IPS-15b (cell line): ENCODE results near the gene TDO2.
"Not testable (repeated sequence)": the region's sequence is repeated elsewhere in the genome, so short reads cannot be mapped to it uniquely, and the experiment has no call there.

Source experiments
- H3K27me3 ChIP-seq: one replicate; pipeline ENCODE4 v1.6.1; 2013; ENCODE audit warnings: low read length; ENCODE audit not compliant: control insufficient read depth, insufficient read depth
- H3K36me3 ChIP-seq: one replicate; pipeline ENCODE4 v1.6.1; 2013; ENCODE audit warnings: low read length; ENCODE audit not compliant: control insufficient read depth, insufficient read depth
- H3K4me1 ChIP-seq: one replicate; pipeline ENCODE4 v1.6.1; 2013; ENCODE audit warnings: mild to moderate bottlenecking, low read length; ENCODE audit not compliant: control insufficient read depth, insufficient read depth
- H3K4me3 ChIP-seq: one replicate; pipeline ENCODE4 v1.5.1; 2013; ENCODE audit warnings: low read depth, low read length
- H3K9ac ChIP-seq: one replicate; pipeline ENCODE4 v1.6.1; 2013; ENCODE audit warnings: low read depth, mild to moderate bottlenecking, low read length
- H3K9me3 ChIP-seq: one replicate; pipeline ENCODE4 v1.6.1; 2013; ENCODE audit warnings: mild to moderate bottlenecking, low read length; ENCODE audit not compliant: control insufficient read depth, insufficient read depth

TDO2 gene

DNA sequence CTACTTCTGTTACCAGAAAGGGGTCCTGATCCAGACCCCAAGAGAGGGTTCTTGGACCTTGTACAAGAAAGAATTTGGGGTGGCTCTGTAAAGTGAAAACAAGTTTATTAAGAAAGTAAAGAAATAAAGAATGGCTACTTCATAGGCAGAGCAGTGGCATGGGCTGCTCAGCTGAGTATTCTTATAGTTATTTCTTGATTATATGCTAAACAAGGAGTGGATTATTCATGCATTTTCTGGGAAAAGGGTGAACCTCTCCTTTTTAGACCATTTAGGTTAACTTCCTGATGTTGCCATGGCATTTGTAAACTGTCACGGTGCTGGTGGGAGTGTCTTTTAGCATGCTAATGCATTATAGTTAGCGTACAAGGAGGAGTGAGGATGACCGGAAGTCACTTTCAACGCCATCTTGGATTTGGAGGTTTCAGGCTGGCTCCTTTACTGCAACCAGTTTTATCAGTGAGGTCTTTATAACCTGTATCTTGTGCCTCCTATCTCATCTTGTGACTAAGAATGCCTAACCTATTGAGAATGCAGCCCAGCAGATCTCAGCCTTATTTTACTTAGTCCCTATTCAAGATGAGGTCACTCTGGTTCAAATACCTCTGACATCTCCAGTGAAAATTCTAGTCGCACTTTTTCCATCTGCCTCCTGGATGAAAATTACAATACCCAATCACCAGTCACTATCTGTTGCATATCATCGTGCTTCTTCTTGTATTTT, 15.5 kb upstream of the TDO2 start:
- H3K4me1 ChIP-seq, result no peaks in the 10 kb centered on the region
- no peak overlapping the region for H3K4me3 ChIP-seq
- H3K9ac ChIP-seq, result no peak overlapping the region
- H3K9me3 ChIP-seq, result no peaks in the 10 kb centered on the region
- no peaks in the 10 kb centered on the region for H3K36me3 ChIP-seq
- no peaks in the 10 kb centered on the region for H3K27me3 ChIP-seq

DNA sequence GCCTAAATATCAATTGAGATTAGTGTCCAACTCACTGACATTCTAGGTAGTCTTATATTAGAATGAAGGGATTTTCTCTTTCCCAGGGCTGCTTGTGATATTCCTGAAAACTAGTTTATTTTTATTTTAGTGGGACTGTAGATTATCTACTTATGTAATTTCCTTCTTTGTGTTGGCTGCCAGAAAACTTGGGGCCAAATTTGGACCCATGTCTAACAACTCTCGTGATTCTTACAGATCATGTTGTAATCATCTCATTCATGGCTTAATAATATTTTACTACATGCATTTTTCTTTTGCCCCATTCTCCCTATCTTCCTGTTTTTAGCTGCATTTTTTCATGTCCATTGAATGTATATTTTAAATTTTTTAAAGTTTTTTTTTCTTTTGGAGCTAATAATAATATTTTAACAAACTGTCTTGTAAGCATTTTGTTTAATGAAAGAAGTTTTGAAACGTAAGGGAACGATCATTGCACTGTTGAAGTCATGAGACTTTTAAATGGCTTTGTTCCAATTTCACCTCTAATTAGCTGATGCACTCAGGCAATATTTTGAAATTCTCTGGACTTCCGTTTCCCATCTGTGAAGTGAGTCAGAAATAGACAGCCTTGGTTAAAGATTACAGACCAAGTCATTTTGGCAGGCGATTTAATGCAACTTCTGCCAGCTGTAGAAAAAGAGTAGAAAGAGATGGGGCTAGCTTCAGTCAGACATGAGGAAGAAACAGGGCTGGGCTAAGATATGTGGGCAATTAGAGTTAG, 14.3 kb upstream of the TDO2 start:
- H3K4me1 ChIP-seq, result no peaks in the 10 kb centered on the region
- no peak overlapping the region for H3K4me3 ChIP-seq

DNA sequence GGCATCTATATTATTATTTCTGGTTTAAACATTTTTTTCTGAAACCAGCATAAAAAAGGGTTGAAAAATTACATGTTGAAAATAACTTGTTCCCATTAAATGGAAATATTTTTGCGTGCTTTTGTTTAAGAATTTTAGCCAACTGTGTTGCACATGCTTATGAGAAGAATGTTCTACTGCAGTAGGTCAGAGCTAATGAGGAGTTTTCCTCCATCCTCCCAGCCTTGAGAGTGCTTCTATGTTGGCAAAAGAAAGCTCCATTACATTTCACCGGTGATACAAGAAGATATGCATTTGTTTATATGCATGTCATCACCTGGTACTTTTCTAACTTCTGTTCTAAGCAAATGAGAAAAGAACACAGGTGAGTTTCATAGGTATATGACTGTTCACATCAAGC, 13.6 kb upstream of the TDO2 start:
- Histone ChIP-seq H3K9me3 (no peaks in the 10 kb centered on the region), H3K36me3 (no peaks in the 10 kb centered on the region), H3K4me1 (no peaks in the 10 kb centered on the region), H3K9ac (no peak overlapping the region), H3K4me3 (no peak overlapping the region), H3K27me3 (no peaks in the 10 kb centered on the region)

More for the DNA sequence above, 14.3 kb upstream of the TDO2 start:
- H3K36me3 ChIP-seq, result no peaks in the 10 kb centered on the region
- H3K9ac ChIP-seq, result no peak overlapping the region
- H3K9me3 ChIP-seq, result no peaks in the 10 kb centered on the region
- H3K27me3 ChIP-seq, result no peaks in the 10 kb centered on the region

DNA sequence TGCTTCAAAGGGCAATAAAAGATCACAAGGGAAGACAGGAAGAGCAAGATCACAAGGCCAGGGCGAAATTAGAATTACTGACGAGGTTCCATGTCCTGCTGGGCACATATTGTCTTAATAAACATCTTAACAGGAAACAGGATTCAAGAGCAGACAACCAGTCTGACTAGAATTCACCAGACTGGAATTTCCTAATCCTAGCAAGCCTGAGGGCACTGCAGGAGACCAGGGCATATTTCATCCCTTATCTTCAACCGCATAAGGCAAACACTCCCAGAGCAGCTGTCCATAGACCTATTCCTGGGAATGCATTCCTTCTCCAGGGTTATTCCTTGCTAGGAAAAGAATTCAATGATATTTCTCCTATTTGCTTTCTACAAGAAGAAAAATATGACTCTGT, 12.4 kb upstream of the TDO2 start:
- no peaks in the 10 kb centered on the region for H3K27me3 ChIP-seq
- no peaks in the 10 kb centered on the region for H3K36me3 ChIP-seq
- H3K9me3 ChIP-seq, result no peaks in the 10 kb centered on the region
- H3K4me3 ChIP-seq, result no peak overlapping the region
- no peak overlapping the region for H3K9ac ChIP-seq
- no peaks in the 10 kb centered on the region for H3K4me1 ChIP-seq

GRCh38 chr4:155898371-155898770, 5.1 kb upstream of the TDO2 start:
- H3K9ac ChIP-seq, H3K36me3 ChIP-seq, H3K4me3 ChIP-seq, H3K27me3 ChIP-seq, H3K4me1 ChIP-seq, H3K9me3 ChIP-seq: not testable (repeated sequence)

- Histone ChIP-seq H3K4me1 (peaks cover 4% of the 10 kb centered on the region), H3K9me3 (no peaks in the 10 kb centered on the region), H3K27me3 (no peaks in the 10 kb centered on the region), H3K36me3 (no peaks in the 10 kb centered on the region), H3K9ac (no peak overlapping the region), H3K4me3 (no peak overlapping the region)
These were observed 3.6 kb upstream of the TDO2 start for GRCh38 chr4:155899891-155900290.

DNA sequence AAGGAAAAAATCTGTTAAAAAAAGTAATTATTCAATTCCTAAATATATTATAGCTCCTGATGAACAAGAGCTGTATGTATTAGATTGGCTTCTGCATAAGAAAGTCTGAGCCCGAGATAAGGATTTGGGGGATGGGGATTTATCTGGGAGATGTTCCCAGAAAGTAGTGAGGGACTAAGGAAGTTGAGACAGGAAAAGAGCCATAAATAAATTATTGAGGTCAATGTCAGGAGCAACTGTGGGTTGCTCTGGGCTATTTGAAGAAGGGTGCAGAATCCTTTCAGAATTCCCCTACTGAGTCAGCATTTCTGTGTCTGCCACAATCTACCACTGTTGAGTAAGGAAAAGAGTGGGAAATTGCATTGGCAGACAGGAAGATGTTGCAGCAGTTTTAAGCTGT, 3.1 kb upstream of the TDO2 start:
- no peaks in the 10 kb centered on the region for H3K27me3 ChIP-seq
- H3K4me3 ChIP-seq, result no peak overlapping the region
- no peak overlapping the region for H3K9ac ChIP-seq
- peaks cover 4% of the 10 kb centered on the region for H3K4me1 ChIP-seq
- no peaks in the 10 kb centered on the region for H3K9me3 ChIP-seq
- H3K36me3 ChIP-seq, result no peaks in the 10 kb centered on the region

DNA sequence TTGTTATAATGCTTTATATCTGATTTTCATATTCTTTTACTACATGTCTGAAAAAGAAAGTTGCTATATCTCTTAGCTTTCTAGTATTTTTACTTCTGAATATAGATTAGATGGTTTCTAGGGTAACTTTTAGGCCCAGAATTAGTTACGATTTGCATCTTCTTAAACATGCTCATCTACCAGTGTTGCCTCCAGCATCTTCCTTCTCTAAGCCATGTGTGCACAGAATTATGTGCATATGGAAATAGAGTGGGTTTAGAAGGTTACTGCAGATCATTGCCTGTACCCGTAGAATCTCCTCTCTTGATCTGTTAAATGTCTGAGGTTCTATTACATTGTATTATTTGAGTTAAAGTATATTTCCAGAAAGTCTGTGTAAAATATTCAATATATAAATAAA, 2.5 kb upstream of the TDO2 start:
- H3K27me3 ChIP-seq, result no peaks in the 10 kb centered on the region
- no peaks in the 10 kb centered on the region for H3K36me3 ChIP-seq
- H3K4me1 ChIP-seq, result peaks cover 4% of the 10 kb centered on the region
- no peak overlapping the region for H3K4me3 ChIP-seq
- H3K9ac ChIP-seq, result no peak overlapping the region
- no peaks in the 10 kb centered on the region for H3K9me3 ChIP-seq

GRCh38 chr4:155904331-155904730, 835 bp downstream of the TDO2 start:
- H3K4me1 ChIP-seq, result peaks cover 4% of the 10 kb centered on the region
- H3K36me3 ChIP-seq, result no peaks in the 10 kb centered on the region
- no peaks in the 10 kb centered on the region for H3K27me3 ChIP-seq
- H3K4me3 ChIP-seq, result no peak overlapping the region
- H3K9ac ChIP-seq, result no peak overlapping the region
- H3K9me3 ChIP-seq, result no peaks in the 10 kb centered on the region

DNA sequence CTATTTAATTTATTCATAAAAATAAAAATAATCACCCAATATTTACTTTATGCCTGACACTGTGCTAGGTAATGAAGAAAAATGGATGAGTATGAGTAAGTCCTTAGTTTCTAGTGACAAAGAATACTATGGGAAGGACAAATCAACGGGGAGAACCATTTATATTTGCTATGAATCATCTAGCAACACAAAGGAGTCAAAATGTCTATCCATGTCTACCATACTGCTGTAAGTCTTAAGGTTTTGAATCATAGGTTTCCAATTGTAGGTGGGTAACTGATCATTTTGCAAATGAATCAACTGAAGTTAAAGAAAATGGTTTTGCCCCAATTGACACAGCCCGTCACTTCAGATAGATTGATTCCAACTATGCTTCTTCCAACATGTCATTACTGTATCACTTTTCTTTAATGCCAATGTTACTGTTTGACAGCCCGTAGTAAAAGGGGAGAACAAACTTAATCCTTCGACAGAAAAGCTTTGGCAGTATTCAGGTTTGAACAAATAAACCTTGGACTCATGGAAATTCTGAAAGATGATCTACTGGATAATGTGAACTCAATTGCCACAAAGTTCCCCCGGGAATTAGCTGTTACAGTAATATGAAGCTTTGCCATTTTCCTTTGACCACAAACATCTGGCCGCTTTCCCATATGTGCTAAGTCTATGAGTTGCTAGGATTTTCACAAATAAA, 3.2 kb downstream of the TDO2 start:
- no peaks in the 10 kb centered on the region for H3K9me3 ChIP-seq
- no peaks in the 10 kb centered on the region for H3K4me1 ChIP-seq
- no peaks in the 10 kb centered on the region for H3K27me3 ChIP-seq
- no peak overlapping the region for H3K4me3 ChIP-seq
- H3K36me3 ChIP-seq, result no peaks in the 10 kb centered on the region
- H3K9ac ChIP-seq, result no peak overlapping the region

DNA sequence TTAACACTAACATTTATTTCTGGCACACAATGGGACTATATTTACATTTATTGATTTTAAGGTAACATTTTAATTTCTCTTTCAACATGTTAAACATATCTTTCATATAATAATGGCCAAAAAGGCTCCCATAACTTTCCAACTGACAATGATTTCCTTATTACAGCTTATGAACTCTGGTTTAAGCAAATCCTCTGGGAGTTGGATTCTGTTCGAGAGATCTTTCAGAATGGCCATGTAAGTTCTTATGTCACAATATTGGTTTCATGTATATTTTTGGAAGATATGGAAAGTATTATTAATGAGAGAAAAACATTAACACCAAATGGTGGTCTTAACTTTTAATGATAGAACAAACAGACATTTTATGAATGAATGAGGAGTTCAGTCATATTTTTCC, 4.1 kb downstream of the TDO2 start:
- H3K4me1 ChIP-seq, result no peaks in the 10 kb centered on the region
- no peak overlapping the region for H3K4me3 ChIP-seq
- no peak overlapping the region for H3K9ac ChIP-seq
- no peaks in the 10 kb centered on the region for H3K9me3 ChIP-seq
- H3K36me3 ChIP-seq, result no peaks in the 10 kb centered on the region
- no peaks in the 10 kb centered on the region for H3K27me3 ChIP-seq
